A549 (cell line): Measurements from ENCODE around the gene CDYL. TPM values are rescaled to one million over a fixed set of nuclear protein-coding genes. Genes with fewer than 3 reads are reported as not detected.

Experiments used
- ATAC-seq, 2 experiments: fragments of 200-7000 bp in 1 of 2; fragments of >200 bp in 1 of 2; cut with Nextera tagmentation in 1 of 2; cut with Tn5 transposase in 1 of 2; 3 replicates each; pipeline versions ENCODE4 v1.8.0 to v1.9.1; 2018 to 2020; ENCODE audit warnings: mild to moderate bottlenecking in 1 of 2, moderate library complexity in 1 of 2
- CTCF ChIA-PET: fragments of 300-600 bp; sonication (Branson Sonifier 250); formaldehyde crosslinking; extraction: SDS; loops from one replicate; lab custom pipeline; 2021; ENCODE audit warnings: antibody characterized with exemption, inconsistent platforms; lab: Yijun Ruan, JAX
- POLR2A ChIA-PET: fragments of 350-600 bp; formaldehyde crosslinking; extraction: SDS; loops from one replicate; lab custom pipeline; 2021; ENCODE audit warnings: antibody characterized with exemption, inconsistent platforms; lab: Yijun Ruan, JAX
- DNase-seq, 2 experiments: peaks; one replicate each; pipeline versions ENCODE4 v3.0.0 to v3.0.0-alpha.2; 2011 to 2016; ENCODE audit warnings: low read depth in 1 of 2, low spot score in 1 of 2
- FAIRE-seq: peaks from 2 replicates; lab custom pipeline; 2011; peaks lifted over from hg19 to GRCh38; lab: Jason Lieb, UNC
- H3K27ac ChIP-seq, 2 experiments: fragments of >200 bp; sonication (Bioruptor Twin); formaldehyde crosslinking; 3 replicates each; pipeline ENCODE4 v1.5.1; 2016 to 2017
- H3K4me1 ChIP-seq: fragments of >200 bp; sonication (Bioruptor Twin); formaldehyde crosslinking; 3 replicates; pipeline ENCODE4 v1.6.1; 2016
- H3K4me2 ChIP-seq: fragments of >200 bp; sonication (Bioruptor Twin); formaldehyde crosslinking; 3 replicates; pipeline ENCODE4 v1.6.1; 2016
- H3K4me3 ChIP-seq: fragments of >200 bp; sonication (Bioruptor Twin); formaldehyde crosslinking; 3 replicates; pipeline ENCODE4 v1.5.1; 2016
- H3K9me3 ChIP-seq: fragments of >200 bp; sonication (Bioruptor Twin); formaldehyde crosslinking; 3 replicates; pipeline ENCODE4 v1.6.1; 2016
- ATOH8 ChIP-seq: fragments of 250-450 bp; sonication (Bioruptor Pico); IDR thresholded peaks from 2 replicates; pipeline ENCODE4 v1.5.0; 2020; ENCODE audit warnings: low read depth, mild to moderate bottlenecking, moderate library complexity
- BHLHE40 ChIP-seq: IDR thresholded peaks from 2 replicates; pipeline ENCODE4 v1.6.1; 2012; ENCODE audit warnings: low read depth, low read length, inconsistent platforms
- CHD4 ChIP-seq: fragments of 200-600 bp; sonication (generic); IDR thresholded peaks from 2 replicates; pipeline ENCODE4 v1.6.1; 2016; ENCODE audit warnings: antibody characterized with exemption, mild to moderate bottlenecking, borderline replicate concordance
- EHF ChIP-seq: fragments of 250-450 bp; sonication (Bioruptor Pico); IDR thresholded peaks from 2 replicates; pipeline ENCODE4 v1.5.0; 2020; ENCODE audit warnings: mild to moderate bottlenecking
- EHMT2 ChIP-seq: fragments of 200-600 bp; sonication (generic); IDR thresholded peaks from 2 replicates; pipeline ENCODE4 v1.6.1; 2016; ENCODE audit warnings: antibody characterized with exemption, low read depth, mild to moderate bottlenecking, moderate library complexity
- EP300 ChIP-seq, 2 experiments: fragments of >200 bp; sonication (Bioruptor Twin); formaldehyde crosslinking; IDR thresholded peaks; 2 replicates in 1 of 2; 3 replicates in 1 of 2; pipeline ENCODE4 v1.6.1; 2016 to 2017
- FOSL2 ChIP-seq, 2 experiments: fragments of 450-650 bp in 1 of 2; fragments of >200 bp in 1 of 2; sonication (Bioruptor Twin) in 1 of 2; formaldehyde crosslinking; IDR thresholded peaks; 2 replicates each; pipeline versions ENCODE4 v1.5.0 to v1.6.1; 2016 to 2020; ENCODE audit warnings: mild to moderate bottlenecking in 1 of 2, moderate library complexity in 1 of 2
- GATA3 ChIP-seq: IDR thresholded peaks from 2 replicates; pipeline ENCODE4 v1.6.1; 2012; ENCODE audit warnings: borderline replicate concordance
- HDAC2 ChIP-seq: fragments of 200-600 bp; sonication (generic); IDR thresholded peaks from 2 replicates; pipeline ENCODE4 v1.6.1; 2016
- HOXB13 ChIP-seq: fragments of 250-450 bp; sonication (Bioruptor Pico); IDR thresholded peaks from 2 replicates; pipeline ENCODE4 v1.5.0; 2020; ENCODE audit warnings: low read depth, mild to moderate bottlenecking, moderate library complexity
- JUN ChIP-seq, 2 experiments: fragments of >200 bp; sonication (Bioruptor Twin); formaldehyde crosslinking; IDR thresholded peaks; 2 replicates in 1 of 2; 3 replicates in 1 of 2; pipeline ENCODE4 v1.6.1; 2016 to 2017
- JUNB ChIP-seq: fragments of >200 bp; sonication (Bioruptor Twin); formaldehyde crosslinking; IDR thresholded peaks from 2 replicates; pipeline ENCODE4 v1.6.1; 2016
- KDM5A ChIP-seq: fragments of 200-600 bp; sonication (generic); IDR thresholded peaks from 2 replicates; pipeline ENCODE4 v1.6.1; 2016; ENCODE audit warnings: antibody characterized with exemption, mild to moderate bottlenecking
- MAZ ChIP-seq: fragments of 150-350 bp; IDR thresholded peaks from 2 replicates; pipeline ENCODE4 v1.6.1; 2014; ENCODE audit warnings: antibody characterized with exemption, low read depth, low read length, borderline replicate concordance
- MYC ChIP-seq: IDR thresholded peaks from 2 replicates; pipeline ENCODE4 v1.6.1; 2012; ENCODE audit warnings: mild to moderate bottlenecking, inconsistent platforms, low read length, improper control_type of control experiment, borderline replicate concordance
- NFE2L2 ChIP-seq: fragments of 150-350 bp; conservative IDR thresholded peaks from 2 replicates; pipeline ENCODE4 v1.6.1; 2014; ENCODE audit warnings: low read length
- NPAS2 ChIP-seq: fragments of 250-450 bp; sonication (Bioruptor Pico); IDR thresholded peaks from 2 replicates; pipeline ENCODE4 v1.8.0; 2022; ENCODE audit warnings: mild to moderate bottlenecking, moderate library complexity, borderline replicate concordance
- NR3C1 ChIP-seq: fragments of >200 bp; sonication (Bioruptor Twin); formaldehyde crosslinking; IDR thresholded peaks from 3 replicates; pipeline ENCODE4 v1.6.1; 2017
- PHF8 ChIP-seq: fragments of 200-600 bp; sonication (generic); IDR thresholded peaks from 2 replicates; pipeline ENCODE4 v1.6.1; 2016; ENCODE audit warnings: low read depth, mild to moderate bottlenecking, antibody characterized with exemption, moderate library complexity, borderline replicate concordance
- RFX5 ChIP-seq: fragments of 450-650 bp; IDR thresholded peaks from 2 replicates; pipeline ENCODE4 v1.7.1; 2014; ENCODE audit warnings: antibody characterized with exemption, mild to moderate bottlenecking, moderate library complexity
- TFCP2L1 ChIP-seq: fragments of 250-450 bp; sonication (Bioruptor Pico); IDR thresholded peaks from 2 replicates; pipeline ENCODE4 v1.5.0; 2021; ENCODE audit warnings: mild to moderate bottlenecking
- USF2 ChIP-seq: fragments of 450-650 bp; IDR thresholded peaks from 2 replicates; pipeline ENCODE4 v1.6.1; 2014; ENCODE audit warnings: antibody characterized with exemption
- ZC3H11A ChIP-seq: fragments of 450-650 bp; IDR thresholded peaks from 2 replicates; pipeline ENCODE4 v1.6.1; 2014; ENCODE audit warnings: antibody characterized with exemption, mild to moderate bottlenecking
- ZFP36 ChIP-seq: fragments of 450-650 bp; IDR thresholded peaks from 2 replicates; pipeline ENCODE4 v1.6.1; 2014; ENCODE audit warnings: borderline replicate concordance; ENCODE audit not compliant: partially characterized antibody
- whole genome bisulfite sequencing: methylation state at CpG from one replicate; pipeline ENCODE4 v1.1.6; 2017; ENCODE audit errors: missing lambda C conversion rate; 5-methylcytosine and 5-hydroxymethylcytosine counted together
- polyA plus RNA-seq, 4 experiments: library from polyadenylated mRNA; depleted of rRNA in 3 of 4; stranded (reverse); fragments of >200 nt; fragmentation: RNase III in 1 of 4; extraction: RNeasy Plus Mini Kit Qiagen cat#74134 plus additional on column Dnase treatment in 1 of 4; gene quantifications; 2 replicates in 3 of 4; 3 replicates in 1 of 4; pipeline ENCODE4 v1.2.3, GENCODE V29; 2011 to 2017
- TF ChIP-seq, protein P1 (sequence below): fragments of 150-350 bp; IDR thresholded peaks from 2 replicates; pipeline ENCODE4 v1.6.1; 2014; ENCODE audit warnings: low read depth, mild to moderate bottlenecking, low read length
- TF ChIP-seq, protein P2 (sequence below): fragments of 250-450 bp; sonication (Bioruptor Pico); IDR thresholded peaks from 2 replicates; pipeline ENCODE4 v1.5.0; 2021; ENCODE audit warnings: mild to moderate bottlenecking, moderate library complexity, borderline replicate concordance
- TF ChIP-seq, protein P3 (sequence below): fragments of >200 bp; sonication (Bioruptor Twin); formaldehyde crosslinking; IDR thresholded peaks from 3 replicates; pipeline ENCODE4 v1.5.1; 2016

Gene CDYL
- polyA plus RNA-seq, 2 of the 4 experiments (the other 2 are of a cell fraction) = 18.6 to 42.7 TPM

- 81% methylated on average over 2 of the region's 2 CpGs for WGBS
- FAIRE-seq = no peak
- CTCF ChIA-PET = interaction anchor here (0.6 kb wide), 1 partner anchor 13 kb away, joined by 3 read pairs; no protein-coding TSS in a partner anchor
These were observed 28.6 kb upstream of the CDYL start for GRCh38 chr6:4747588-4747987.

DNA sequence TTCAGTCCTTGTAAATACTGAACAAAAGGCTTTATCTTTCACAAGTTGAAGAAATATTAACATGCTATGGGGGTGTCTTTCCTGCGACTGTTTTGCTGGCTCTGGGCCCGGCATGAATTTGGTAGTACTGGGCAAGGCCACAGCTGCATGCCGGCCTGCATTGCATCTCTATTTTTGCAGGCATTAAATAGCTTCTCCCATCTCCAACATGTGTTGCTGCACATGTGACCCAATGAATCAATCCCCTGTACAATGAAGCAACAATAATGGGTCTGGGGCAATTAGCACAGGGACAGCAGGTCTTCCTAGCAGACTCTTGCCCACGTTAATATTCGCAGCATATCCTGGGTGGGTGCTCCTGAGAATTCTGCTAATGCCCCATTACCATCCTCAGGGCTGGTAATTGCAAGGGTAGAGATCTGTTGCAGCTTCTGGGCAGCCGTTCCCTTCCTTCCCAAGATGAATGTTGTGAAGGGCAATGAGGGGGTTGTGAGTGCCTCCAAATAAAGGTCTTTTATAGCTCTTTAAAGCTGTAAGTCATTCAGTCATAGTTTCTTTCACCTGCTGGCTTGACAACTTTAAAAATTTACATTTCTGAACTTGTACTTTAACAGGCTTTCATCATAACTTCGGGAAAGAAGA lies 24.3 kb upstream of the CDYL start:
- ChIA-PET POLR2A (no interaction called here), CTCF (no interaction called here)
- Histone ChIP-seq H3K4me2 (no peak overlapping the region), H3K4me3 (no peak overlapping the region), H3K4me1 (no peaks in the 10 kb centered on the region), H3K27ac (no peak overlapping the region), H3K9me3 (no peaks in the 10 kb centered on the region)
- ATAC-seq = no peak
- WGBS = 66% methylated on average over 7 of the region's 7 CpGs
- FAIRE-seq = no peak
- DNase-seq = no peak
- TF ChIP-seq GATA3 (no peak), ATOH8 (CRISPR knock-in tag) (no peak), NR3C1 (no peak), EHF (no peak), JUN (IDR thresholded peaks at IDR 0.05) (no peak), MYC (no peak), FOSL2 (IDR thresholded peaks at IDR 0.05) (no peak), FOSL2 (CRISPR knock-in tag; IDR thresholded peaks at IDR 0.05) (no peak), NFE2L2 (no peak), HDAC2 (no peak), USF2 (no peak)
- TF ChIP-seq, protein P1, sequence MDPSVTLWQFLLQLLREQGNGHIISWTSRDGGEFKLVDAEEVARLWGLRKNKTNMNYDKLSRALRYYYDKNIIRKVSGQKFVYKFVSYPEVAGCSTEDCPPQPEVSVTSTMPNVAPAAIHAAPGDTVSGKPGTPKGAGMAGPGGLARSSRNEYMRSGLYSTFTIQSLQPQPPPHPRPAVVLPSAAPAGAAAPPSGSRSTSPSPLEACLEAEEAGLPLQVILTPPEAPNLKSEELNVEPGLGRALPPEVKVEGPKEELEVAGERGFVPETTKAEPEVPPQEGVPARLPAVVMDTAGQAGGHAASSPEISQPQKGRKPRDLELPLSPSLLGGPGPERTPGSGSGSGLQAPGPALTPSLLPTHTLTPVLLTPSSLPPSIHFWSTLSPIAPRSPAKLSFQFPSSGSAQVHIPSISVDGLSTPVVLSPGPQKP = no peak

More at GRCh38 chr6:4747588-4747987, 28.6 kb upstream of the CDYL start:
- DNase-seq (no peak), ATAC-seq (no peak)
- no peak for TF ChIP-seq KDM5A
- no peak for TF ChIP-seq ZC3H11A
- TF ChIP-seq BHLHE40 = no peak
- TF ChIP-seq CHD4 = no peak
- peaks cover 10% of the 10 kb centered on the region; the same call in 1 of the 3 replicates for H3K4me1 ChIP-seq
- no peaks in the 10 kb centered on the region for H3K9me3 ChIP-seq
- H3K27ac ChIP-seq = no peak overlapping the region
- no peak overlapping the region for H3K4me2 ChIP-seq
- POLR2A ChIA-PET = no interaction called here
- H3K4me3 ChIP-seq = no peak overlapping the region

DNA sequence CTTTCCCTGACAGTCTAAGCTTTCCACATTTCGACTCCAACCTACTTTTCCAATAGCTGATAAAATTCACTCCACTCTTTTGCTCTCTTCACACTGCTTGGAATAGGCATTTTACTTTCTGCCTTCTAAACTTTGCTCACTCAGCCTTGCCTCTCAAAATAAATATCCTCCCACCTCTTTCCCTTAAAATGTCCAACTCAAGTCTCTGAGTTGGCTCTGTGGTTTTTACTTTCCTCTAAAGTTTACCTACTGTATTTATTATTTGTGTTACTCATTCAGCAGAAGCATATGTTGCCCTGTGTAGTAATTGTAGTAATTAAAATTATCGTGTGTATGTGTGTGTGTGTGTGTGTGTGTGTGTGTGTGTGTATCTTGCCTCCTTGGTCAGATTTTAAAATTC lies 20.0 kb upstream of the CDYL start:
- ATAC-seq (no peak), DNase-seq (no peak), FAIRE-seq (no peak)
- WGBS = 39% methylated on average over 2 of the region's 2 CpGs
- Histone ChIP-seq H3K4me3 (no peak overlapping the region), H3K4me2 (no peak overlapping the region), H3K9me3 (no peaks in the 10 kb centered on the region), H3K27ac (no peak overlapping the region), H3K4me1 (no peaks in the 10 kb centered on the region)
- POLR2A ChIA-PET = no interaction called here
- CTCF ChIA-PET = no interaction called here
- TF ChIP-seq HOXB13 = no peak
- no peak for TF ChIP-seq USF2
- no peak for TF ChIP-seq HDAC2
- TF ChIP-seq JUNB = no peak
- TF ChIP-seq, protein P2, sequence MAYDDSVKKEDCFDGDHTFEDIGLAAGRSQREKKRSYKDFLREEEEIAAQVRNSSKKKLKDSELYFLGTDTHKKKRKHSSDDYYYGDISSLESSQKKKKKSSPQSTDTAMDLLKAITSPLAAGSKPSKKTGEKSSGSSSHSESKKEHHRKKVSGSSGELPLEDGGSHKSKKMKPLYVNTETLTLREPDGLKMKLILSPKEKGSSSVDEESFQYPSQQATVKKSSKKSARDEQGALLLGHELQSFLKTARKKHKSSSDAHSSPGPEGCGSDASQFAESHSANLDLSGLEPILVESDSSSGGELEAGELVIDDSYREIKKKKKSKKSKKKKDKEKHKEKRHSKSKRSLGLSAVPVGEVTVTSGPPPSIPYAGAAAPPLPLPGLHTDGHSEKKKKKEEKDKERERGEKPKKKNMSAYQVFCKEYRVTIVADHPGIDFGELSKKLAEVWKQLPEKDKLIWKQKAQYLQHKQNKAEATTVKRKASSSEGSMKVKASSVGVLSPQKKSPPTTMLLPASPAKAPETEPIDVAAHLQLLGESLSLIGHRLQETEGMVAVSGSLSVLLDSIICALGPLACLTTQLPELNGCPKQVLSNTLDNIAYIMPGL (CRISPR knock-in tag) = no peak
- TF ChIP-seq EP300 (IDR thresholded peaks at IDR 0.05) = no peak
- no peak for TF ChIP-seq MAZ
- TF ChIP-seq GATA3 = no peak
- TF ChIP-seq NFE2L2 = no peak
- TF ChIP-seq NR3C1 = no peak
- no peak for TF ChIP-seq NPAS2 (CRISPR knock-in tag)
- TF ChIP-seq EHF = no peak
- TF ChIP-seq, protein P3, sequence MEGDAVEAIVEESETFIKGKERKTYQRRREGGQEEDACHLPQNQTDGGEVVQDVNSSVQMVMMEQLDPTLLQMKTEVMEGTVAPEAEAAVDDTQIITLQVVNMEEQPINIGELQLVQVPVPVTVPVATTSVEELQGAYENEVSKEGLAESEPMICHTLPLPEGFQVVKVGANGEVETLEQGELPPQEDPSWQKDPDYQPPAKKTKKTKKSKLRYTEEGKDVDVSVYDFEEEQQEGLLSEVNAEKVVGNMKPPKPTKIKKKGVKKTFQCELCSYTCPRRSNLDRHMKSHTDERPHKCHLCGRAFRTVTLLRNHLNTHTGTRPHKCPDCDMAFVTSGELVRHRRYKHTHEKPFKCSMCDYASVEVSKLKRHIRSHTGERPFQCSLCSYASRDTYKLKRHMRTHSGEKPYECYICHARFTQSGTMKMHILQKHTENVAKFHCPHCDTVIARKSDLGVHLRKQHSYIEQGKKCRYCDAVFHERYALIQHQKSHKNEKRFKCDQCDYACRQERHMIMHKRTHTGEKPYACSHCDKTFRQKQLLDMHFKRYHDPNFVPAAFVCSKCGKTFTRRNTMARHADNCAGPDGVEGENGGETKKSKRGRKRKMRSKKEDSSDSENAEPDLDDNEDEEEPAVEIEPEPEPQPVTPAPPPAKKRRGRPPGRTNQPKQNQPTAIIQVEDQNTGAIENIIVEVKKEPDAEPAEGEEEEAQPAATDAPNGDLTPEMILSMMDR = no peak
- no peak for TF ChIP-seq PHF8
- no peak for TF ChIP-seq TFCP2L1
- TF ChIP-seq EHMT2 = no peak
- no peak for TF ChIP-seq RFX5
- TF ChIP-seq ZFP36 = no peak
